ENCODE measurements around the gene ZNF319.

ZNF319 gene

GRCh38 chr16:57956270-57956808, 44.1 kb downstream of the ZNF319 start:
- DNase-seq (ENCODE audit: low read depth, low spot score), result no peak

- DNase-seq (ENCODE audit: low read depth, low spot score), result no peak
These were observed 44.8 kb downstream of the ZNF319 start for GRCh38 chr16:57955572-57956188.

- DNase-seq (ENCODE audit: low read depth, low spot score), result no peak
These were observed 46.6 kb downstream of the ZNF319 start for GRCh38 chr16:57953857-57954256.

- DNase-seq (ENCODE audit: low read depth, low spot score), result no peak
These were observed 47.6 kb downstream of the ZNF319 start for GRCh38 chr16:57952909-57953308.

- no peak for DNase-seq (ENCODE audit: low read depth, low spot score)
These were observed 49.1 kb downstream of the ZNF319 start for GRCh38 chr16:57951204-57951960.

GRCh38 chr16:57950382-57950781, 50.1 kb downstream of the ZNF319 start:
- no peak for DNase-seq (ENCODE audit: low read depth, low spot score)

- no peak for DNase-seq (ENCODE audit: low read depth, low spot score)
These were observed 50.8 kb downstream of the ZNF319 start for GRCh38 chr16:57949595-57950238.

GRCh38 chr16:57949013-57949412, 51.5 kb downstream of the ZNF319 start:
- DNase-seq (ENCODE audit: low read depth, low spot score), result no peak

- DNase-seq (ENCODE audit: low read depth, low spot score), result no peak
These were observed 52.4 kb downstream of the ZNF319 start for GRCh38 chr16:57948027-57948426.

GRCh38 chr16:57947261-57947660, 53.2 kb downstream of the ZNF319 start:
- no peak for DNase-seq (ENCODE audit: low read depth, low spot score)

GRCh38 chr16:57946181-57946801, 54.2 kb downstream of the ZNF319 start:
- no peak for DNase-seq (ENCODE audit: low read depth, low spot score)

- no peak for DNase-seq (ENCODE audit: low read depth, low spot score)
These were observed 54.7 kb downstream of the ZNF319 start for GRCh38 chr16:57945740-57946138.

- no peak for DNase-seq (ENCODE audit: low read depth, low spot score)
These were observed 55.3 kb downstream of the ZNF319 start for GRCh38 chr16:57944970-57945739.

All from activated naive CD8-positive, alpha-beta T cell treated with anti-CD3 and anti-CD28 coated beads, Interleukin-2, amount 50 U/mL, for 16 hours (primary cell).